Right lobe of liver (tissue), 6 donors: ENCODE results near the gene PHLDA1. TPM values are rescaled to one million over a fixed set of nuclear protein-coding genes. Genes with fewer than 3 reads are reported as not detected.
A peak's percentile ranks its signal among the peaks of the same experiment; 100 is the strongest.

Source experiments
- ATAC-seq, 4 donors: fragments of 200-7000 bp; cut with Tn5 transposase; one replicate each; pipeline ENCODE4 v1.9.1; 2020; ENCODE audit warnings: mild to moderate bottlenecking in 4 of 4, moderate library complexity in 4 of 4
- DNase-seq, 3 donors: peaks; one replicate each; pipeline ENCODE4 v3.0.0-alpha.2; 2020
- H3K27ac ChIP-seq, 3 donors: fragments of 200-600 bp; one replicate each; pipeline ENCODE4 v1.8.0; 2022
- H3K27me3 ChIP-seq, 2 donors: fragments of 200-600 bp; one replicate each; pipeline ENCODE4 v1.8.0; 2022
- H3K36me3 ChIP-seq, 4 donors: fragments of 200-600 bp; sonication (generic) in 1 of 4; one replicate each; pipeline versions ENCODE4 v1.5.1 to v1.8.0; 2017 to 2022; ENCODE audit warnings: control low read depth in 1 of 4
- H3K4me1 ChIP-seq, 4 donors: fragments of 200-600 bp; sonication (generic) in 1 of 4; one replicate each; pipeline versions ENCODE4 v1.5.1 to v1.8.0; 2017 to 2022; ENCODE audit warnings: control low read depth in 1 of 4
- H3K4me3 ChIP-seq, 3 donors: fragments of 200-600 bp; one replicate each; pipeline ENCODE4 v1.8.0; 2022
- H3K9me3 ChIP-seq, 4 donors: fragments of 200-600 bp; sonication (generic) in 1 of 4; one replicate each; pipeline versions ENCODE4 v1.5.1 to v1.8.0; 2017 to 2022; ENCODE audit warnings: control low read depth in 1 of 4
- CTCF ChIP-seq, 4 donors: fragments of 200-600 bp in 3 of 4; fragments of 450-650 bp in 1 of 4; IDR thresholded peaks; one replicate each; pipeline versions ENCODE4 v1.5.1 to v1.8.0; 2016 to 2022; ENCODE audit warnings: antibody characterized with exemption in 4 of 4, mild to moderate bottlenecking in 2 of 4
- POLR2A ChIP-seq: fragments of 450-650 bp; IDR thresholded peaks from one replicate; pipeline ENCODE4 v1.6.1; 2017; ENCODE audit warnings: antibody characterized with exemption, mild to moderate bottlenecking
- WGBS: methylation state at CpG from one replicate; pipeline ENCODE4 v1.1.6; 2018; ENCODE audit warnings: low coverage, low lambda C conversion rate; ENCODE audit not compliant: insufficient coverage; ENCODE audit errors: missing lambda C conversion rate; 5-methylcytosine and 5-hydroxymethylcytosine counted together
- intact Hi-C, 2 donors: fragments of 100-400 bp; cut with DNase I; formaldehyde crosslinking; loops; one replicate each; pipeline versions ENCODE4 v1.11.2 to v1.14.1; 2022
- total RNA-seq, 6 experiments: library from RNA; depleted of rRNA in 2 of 6; stranded (reverse); fragments of >200 nt in 2 of 6; fragmentation: NEBNext Ultra II Directional in 3 of 6; extraction: Animal tissue kit (Norgen Biotek cat#: 25700) in 3 of 6; gene quantifications; one replicate each; pipeline versions ENCODE4 v1.1.0 to v1.2.4, GENCODE V29; 2016 to 2023
- donor health status: DM: no; HTN: yes; CAD: no.
- donor health status: DM: no; HTN: no; CAD: no.
- donor health status: DM: no; HTN: no; CAD: no.
- donor health status: DM: no; HTN: yes; CAD: no.
- donor health status: DM: no; HTN: yes; CAD: no.

The PHLDA1 gene
- total RNA-seq, 6 experiments from 2014 or later, result 1.7 to 22.4 (median 14.3) TPM

- TF ChIP-seq CTCF (IDR thresholded peaks at IDR 0.05) (no peak), POLR2A (no peak)
- H3K9me3 ChIP-seq, result no peaks in the 10 kb centered on the region
- H3K27me3 ChIP-seq, result no peaks in the 10 kb centered on the region
- H3K36me3 ChIP-seq, result peaks cover 4 to 50% (median 16%) of the 10 kb centered on the region in 4 donors
- no peak overlapping the region for H3K4me3 ChIP-seq
- ATAC-seq (no peak), DNase-seq (no peak)
- H3K27ac ChIP-seq, result no peak overlapping the region
- no peaks in the 10 kb centered on the region for H3K4me1 ChIP-seq
- 97% methylated on average over 4 of the region's 4 CpGs for WGBS
- intact Hi-C loops, result no loop called here
These were observed 18.1 kb upstream of the PHLDA1 start for GRCh38 chr12:76049575-76050251.

GRCh38 chr12:76047742-76048141 is 16.2 kb upstream of the PHLDA1 start:
- Histone ChIP-seq H3K4me3 (no peak overlapping the region), H3K36me3 (peaks cover 4 to 32% (median 11%) of the 10 kb centered on the region in 4 donors), H3K9me3 (no peaks in the 10 kb centered on the region), H3K4me1 (no peaks in the 10 kb centered on the region), H3K27ac (no peak overlapping the region), H3K27me3 (no peaks in the 10 kb centered on the region)
- WGBS, result 68% methylated on average over 2 of the region's 2 CpGs
- no peak for ATAC-seq
- no peak for DNase-seq
- TF ChIP-seq CTCF (IDR thresholded peaks at IDR 0.05), result no peak
- intact Hi-C loops, result no loop called here

- peaks cover 0 to 28% (median 5%) of the 10 kb centered on the region in 4 donors for H3K36me3 ChIP-seq
- ATAC-seq (peak in 1 of 4 donors; percentile 35), DNase-seq (no peak)
- no peaks in the 10 kb centered on the region for H3K4me1 ChIP-seq
- H3K4me3 ChIP-seq, result no peak overlapping the region
- no peak overlapping the region for H3K27ac ChIP-seq
- WGBS, result 60% methylated on average over 2 of the region's 2 CpGs
- no peaks in the 10 kb centered on the region for H3K27me3 ChIP-seq
- no peaks in the 10 kb centered on the region for H3K9me3 ChIP-seq
- no peak for TF ChIP-seq POLR2A
- TF ChIP-seq CTCF (IDR thresholded peaks at IDR 0.05), result no peak
- intact Hi-C loops, result no loop called here
These were observed 15.5 kb upstream of the PHLDA1 start for GRCh38 chr12:76047060-76047459.

GRCh38 chr12:76043377-76043776 is 11.8 kb upstream of the PHLDA1 start:
- TF ChIP-seq CTCF (IDR thresholded peaks at IDR 0.05), result no peak
- no peak for TF ChIP-seq POLR2A
- DNase-seq, result no peak
- 96% methylated on average over 4 of the region's 4 CpGs for WGBS

More at GRCh38 chr12:76043377-76043776, 11.8 kb upstream of the PHLDA1 start:
- no peaks in the 10 kb centered on the region for H3K9me3 ChIP-seq
- H3K4me3 ChIP-seq, result no peak overlapping the region
- H3K27me3 ChIP-seq, result no peaks in the 10 kb centered on the region
- ATAC-seq, result no peak
- intact Hi-C loops, result no loop called here
- no peak overlapping the region for H3K27ac ChIP-seq
- H3K4me1 ChIP-seq, result no peaks in the 10 kb centered on the region
- H3K36me3 ChIP-seq, result peaks cover 0 to 6% (median 0%) of the 10 kb centered on the region in 4 donors
